NCI-H2196 treated with DMSO at 0.1 percent for 48 hours (cell line): ENCODE measurements around the gene TP53I11.

Experiments
- DNase-seq: peaks from one replicate; lab custom pipeline; 2025; ENCODE audit not compliant: unreplicated experiment; lab: John Stamatoyannopoulos, UW

Gene TP53I11

GRCh38 chr11:44950625-44951476 is at the start of gene TP53I11:
Gene TP53I11 (minus strand): TSS chr11:44950883. CDS start chr11:44938335, 12,548 bp downstream.
- DNase-seq, result peak; percentile 57

GRCh38 chr11:44999068-44999467 is 48.4 kb upstream of the TP53I11 start:
- DNase-seq, result no peak

GRCh38 chr11:44998051-44998450 is 47.4 kb upstream of the TP53I11 start:
- DNase-seq, result no peak

- no peak for DNase-seq
Measured at GRCh38 chr11:44997566-44997965, 46.9 kb upstream of the TP53I11 start.

GRCh38 chr11:44994753-44995152 is 44.1 kb upstream of the TP53I11 start:
- no peak for DNase-seq

GRCh38 chr11:44993971-44994704 is 43.5 kb upstream of the TP53I11 start:
- DNase-seq, result no peak

- no peak for DNase-seq
Measured at GRCh38 chr11:44992774-44993173, 42.1 kb upstream of the TP53I11 start.

GRCh38 chr11:44992181-44992582 is 41.5 kb upstream of the TP53I11 start:
- DNase-seq, result no peak

- no peak for DNase-seq
Measured at GRCh38 chr11:44990665-44991064, 40.0 kb upstream of the TP53I11 start.

GRCh38 chr11:44989831-44990566 is 39.3 kb upstream of the TP53I11 start:
- peak; percentile 6 for DNase-seq

GRCh38 chr11:44988981-44989635 is 38.4 kb upstream of the TP53I11 start:
- no peak for DNase-seq

- DNase-seq, result no peak
Measured at GRCh38 chr11:44988111-44988510, 37.4 kb upstream of the TP53I11 start.

GRCh38 chr11:44987506-44987905 is 36.8 kb upstream of the TP53I11 start:
- peak; percentile 58 for DNase-seq

- DNase-seq, result no peak
Measured at GRCh38 chr11:44986315-44986714, 35.6 kb upstream of the TP53I11 start.

GRCh38 chr11:44985721-44986120 is 35.0 kb upstream of the TP53I11 start:
- no peak for DNase-seq

- no peak for DNase-seq
Measured at GRCh38 chr11:44983786-44984185, 33.1 kb upstream of the TP53I11 start.

GRCh38 chr11:44982496-44983062 is 31.9 kb upstream of the TP53I11 start:
- DNase-seq, result no peak

GRCh38 chr11:44980533-44981427 is 30.1 kb upstream of the TP53I11 start:
- no peak for DNase-seq

- DNase-seq, result peak; percentile 94
Measured at GRCh38 chr11:44979543-44980399, 29.1 kb upstream of the TP53I11 start.
